ENCODE measurements around the gene HMGN3.

The HMGN3 gene

GRCh38 chr6:79184086-79184485 lies 50.4 kb downstream of the HMGN3 start:
- no peak for DNase-seq

- DNase-seq, result no peak
These were observed 54.4 kb downstream of the HMGN3 start for GRCh38 chr6:79180052-79180451.

GRCh38 chr6:79173378-79173777 lies 61.1 kb downstream of the HMGN3 start:
- no peak for DNase-seq

GRCh38 chr6:79170959-79171358 lies 63.5 kb downstream of the HMGN3 start:
- DNase-seq, result no peak

- no peak for DNase-seq
These were observed 64.1 kb downstream of the HMGN3 start for GRCh38 chr6:79170431-79170830.

GRCh38 chr6:79168695-79168980 lies 65.8 kb downstream of the HMGN3 start:
- no peak for DNase-seq

- DNase-seq, result no peak
These were observed 66.4 kb downstream of the HMGN3 start for GRCh38 chr6:79167931-79168694.

GRCh38 chr6:79159846-79160245 lies 74.6 kb downstream of the HMGN3 start:
- DNase-seq, result no peak

- no peak for DNase-seq
These were observed 75.5 kb downstream of the HMGN3 start for GRCh38 chr6:79158856-79159516.

- no peak for DNase-seq
These were observed 76.4 kb downstream of the HMGN3 start for GRCh38 chr6:79157961-79158644.

- DNase-seq, result no peak
These were observed 82.2 kb downstream of the HMGN3 start for GRCh38 chr6:79152269-79152737.

Data from NCI-H526 treated with DMSO at 0.1 percent for 48 hours (cell line).